22Rv1 (cell line): ENCODE data around the gene DCBLD2.

Experiments used
- H3K27ac ChIP-seq: fragments of 450-650 bp; 2 replicates; pipeline ENCODE4 v1.5.1; 2017
- CTCF ChIP-seq: fragments of 450-650 bp; IDR thresholded peaks from 2 replicates; pipeline ENCODE4 v1.5.1; 2017; ENCODE audit warnings: mild to moderate bottlenecking
- ZFX ChIP-seq: fragments of 450-650 bp; IDR thresholded peaks from 2 replicates; pipeline ENCODE4 v1.6.1; 2017; ENCODE audit warnings: antibody characterized with exemption, borderline replicate concordance

Gene DCBLD2

GRCh38 chr3:98782824-98783500, 118.5 kb downstream of the DCBLD2 start:
- no peak overlapping the region for H3K27ac ChIP-seq
- TF ChIP-seq ZFX (no peak), CTCF (no peak)

- no peak overlapping the region for H3K27ac ChIP-seq
- TF ChIP-seq ZFX (no peak), CTCF (no peak)
Measured at GRCh38 chr3:98780343-98780742, 121.2 kb downstream of the DCBLD2 start.

GRCh38 chr3:98779541-98780335, 121.8 kb downstream of the DCBLD2 start:
- no peak for TF ChIP-seq CTCF
- no peak for TF ChIP-seq ZFX

GRCh38 chr3:98778852-98779413, 122.6 kb downstream of the DCBLD2 start:
- TF ChIP-seq CTCF (no peak), ZFX (no peak)
- no peak overlapping the region for H3K27ac ChIP-seq

More at GRCh38 chr3:98779541-98780335, 121.8 kb downstream of the DCBLD2 start:
- H3K27ac ChIP-seq: no peak overlapping the region

- H3K27ac ChIP-seq: no peak overlapping the region
- TF ChIP-seq CTCF (no peak), ZFX (no peak)
Measured at GRCh38 chr3:98778383-98778782, 123.1 kb downstream of the DCBLD2 start.

GRCh38 chr3:98777801-98778220, 123.7 kb downstream of the DCBLD2 start:
- no peak for TF ChIP-seq CTCF
- TF ChIP-seq ZFX: no peak
- no peak overlapping the region for H3K27ac ChIP-seq

- TF ChIP-seq CTCF: no peak
- no peak for TF ChIP-seq ZFX
- H3K27ac ChIP-seq: no peak overlapping the region
Measured at GRCh38 chr3:98777286-98777685, 124.2 kb downstream of the DCBLD2 start.
